Measurements from ENCODE around the gene PITPNB.

PITPNB gene

GRCh38 chr22:27878541-27878940 is 40.5 kb downstream of the PITPNB start:
- DNase-seq = no peak

GRCh38 chr22:27877501-27877900 is 41.6 kb downstream of the PITPNB start:
- DNase-seq = no peak

- no peak for DNase-seq
Observed at GRCh38 chr22:27876684-27877083, 42.4 kb downstream of the PITPNB start.

- no peak for DNase-seq
Observed at GRCh38 chr22:27875951-27876350, 43.1 kb downstream of the PITPNB start.

GRCh38 chr22:27874764-27875163 is 44.3 kb downstream of the PITPNB start:
- DNase-seq = no peak

- DNase-seq = no peak
Observed at GRCh38 chr22:27874185-27874584, 44.9 kb downstream of the PITPNB start.

- no peak for DNase-seq
Observed at GRCh38 chr22:27873472-27873871, 45.6 kb downstream of the PITPNB start.

GRCh38 chr22:27872488-27872887 is 46.6 kb downstream of the PITPNB start:
- no peak for DNase-seq

- no peak for DNase-seq
Observed at GRCh38 chr22:27871306-27872014, 47.6 kb downstream of the PITPNB start.

- no peak for DNase-seq
Observed at GRCh38 chr22:27870234-27871191, 48.5 kb downstream of the PITPNB start.

GRCh38 chr22:27868732-27869282 is 50.2 kb downstream of the PITPNB start:
- no peak for DNase-seq

- no peak for DNase-seq
Observed at GRCh38 chr22:27867953-27868731, 50.9 kb downstream of the PITPNB start.

- DNase-seq = no peak
Observed at GRCh38 chr22:27867085-27867952, 51.7 kb downstream of the PITPNB start.

- DNase-seq = no peak
Observed at GRCh38 chr22:27866135-27867084, 52.6 kb downstream of the PITPNB start.

- DNase-seq = no peak
Observed at GRCh38 chr22:27865496-27865895, 53.6 kb downstream of the PITPNB start.

- no peak for DNase-seq
Observed at GRCh38 chr22:27863556-27863955, 55.5 kb downstream of the PITPNB start.

GRCh38 chr22:27863001-27863400 is 56.1 kb downstream of the PITPNB start:
- DNase-seq = no peak

- DNase-seq = no peak
Observed at GRCh38 chr22:27859336-27859735, 59.7 kb downstream of the PITPNB start.

GRCh38 chr22:27858626-27859025 is 60.4 kb downstream of the PITPNB start:
- no peak for DNase-seq

- no peak for DNase-seq
Observed at GRCh38 chr22:27857443-27857842, 61.6 kb downstream of the PITPNB start.

- no peak for DNase-seq
Observed at GRCh38 chr22:27856386-27856785, 62.7 kb downstream of the PITPNB start.
